T-helper 9 cell (primary cell): Measurements from ENCODE around the gene ZMYM1.
"Not testable (repeated sequence)": the region's sequence is repeated elsewhere in the genome, so short reads cannot be mapped to it uniquely, and the experiment has no call there.

Experiments used
- DNase-seq: peaks from one replicate; pipeline ENCODE4 v3.0.0-alpha.2; 2020
- total RNA-seq, 2 donors: gene quantifications; one replicate each; lab custom pipeline; 2026; lab: John Stamatoyannopoulos, UW

The ZMYM1 gene
- total RNA-seq: 18.6 to 32.4 reads per million in 2 donors

GRCh38 chr1:35079003-35079930 is at the start of gene ZMYM1:
TSS of gene ZMYM1 (plus strand) at chr1:35079385. CDS start at chr1:35093988, 14,603 bp downstream.
- peak; percentile 68 for DNase-seq

GRCh38 chr1:35029761-35030160 is 49.4 kb upstream of the ZMYM1 start:
- no peak for DNase-seq

GRCh38 chr1:35030338-35030737 is 48.8 kb upstream of the ZMYM1 start:
- no peak for DNase-seq

- no peak for DNase-seq
Observed at GRCh38 chr1:35030756-35031446, 48.3 kb upstream of the ZMYM1 start.

DNA sequence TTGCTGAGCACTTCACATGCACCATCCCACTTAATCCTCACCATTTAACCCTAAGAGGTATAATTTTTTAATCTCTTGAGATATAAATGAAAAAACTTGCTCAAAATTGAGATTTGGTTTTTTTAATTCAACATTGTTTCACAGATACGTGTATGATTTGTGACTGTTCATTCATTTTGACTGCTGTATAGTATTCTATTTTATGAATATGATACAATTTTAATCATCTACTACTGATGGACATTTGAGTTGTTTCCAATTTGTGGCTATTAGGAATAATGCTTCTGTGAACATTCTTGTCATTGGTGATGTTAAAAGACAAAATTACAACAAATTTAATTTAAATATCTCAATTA is 46.8 kb upstream of the ZMYM1 start:
- DNase-seq: no peak

GRCh38 chr1:35033346-35033745 is 45.8 kb upstream of the ZMYM1 start:
- DNase-seq: no peak

DNA sequence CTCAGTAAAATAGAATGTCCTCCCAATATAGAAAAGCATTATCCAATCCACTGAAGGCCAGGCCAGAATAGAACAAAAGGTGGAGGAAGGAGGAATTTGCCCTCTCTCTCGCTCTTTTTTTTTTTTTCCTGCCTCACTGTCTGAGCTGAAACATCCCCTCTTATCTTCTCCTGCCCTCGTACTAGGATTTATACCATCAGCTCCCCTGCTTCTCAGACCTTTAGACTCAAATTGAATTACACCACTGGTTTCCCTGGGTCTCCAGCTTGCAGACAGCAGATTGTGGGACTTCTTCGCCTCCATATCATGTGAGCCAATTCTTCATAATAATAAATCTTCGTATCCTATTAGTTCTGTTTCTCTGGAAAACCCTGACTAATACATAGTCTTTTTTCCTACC is 42.6 kb upstream of the ZMYM1 start:
- DNase-seq: no peak

DNA sequence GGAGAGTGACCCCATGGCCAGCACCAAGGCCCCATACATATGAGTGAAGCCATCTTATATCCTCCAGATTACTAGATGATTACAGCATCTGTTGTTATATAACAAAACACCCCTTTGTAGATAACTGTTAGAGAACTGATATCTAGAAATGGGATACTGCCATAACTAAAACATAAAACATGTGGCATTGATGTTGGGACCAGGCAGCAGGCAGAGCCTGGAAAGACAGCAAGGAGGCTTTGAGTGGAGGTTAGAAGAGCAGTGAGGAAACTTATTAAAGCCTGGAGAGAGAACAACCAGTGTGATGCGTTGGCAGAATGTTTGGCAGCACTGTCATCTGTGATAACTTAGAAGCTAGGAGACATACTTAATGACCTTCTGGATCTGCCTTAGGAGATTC is 42.0 kb upstream of the ZMYM1 start:
- DNase-seq: no peak

- DNase-seq: no peak
Observed at GRCh38 chr1:35038723-35039122, 40.5 kb upstream of the ZMYM1 start.

GRCh38 chr1:35043498-35043897 is 35.7 kb upstream of the ZMYM1 start:
- DNase-seq: no peak

GRCh38 chr1:35044431-35044830 is 34.8 kb upstream of the ZMYM1 start:
- DNase-seq: no peak

- DNase-seq: no peak
Observed at GRCh38 chr1:35046730-35047129, 32.5 kb upstream of the ZMYM1 start.

DNA sequence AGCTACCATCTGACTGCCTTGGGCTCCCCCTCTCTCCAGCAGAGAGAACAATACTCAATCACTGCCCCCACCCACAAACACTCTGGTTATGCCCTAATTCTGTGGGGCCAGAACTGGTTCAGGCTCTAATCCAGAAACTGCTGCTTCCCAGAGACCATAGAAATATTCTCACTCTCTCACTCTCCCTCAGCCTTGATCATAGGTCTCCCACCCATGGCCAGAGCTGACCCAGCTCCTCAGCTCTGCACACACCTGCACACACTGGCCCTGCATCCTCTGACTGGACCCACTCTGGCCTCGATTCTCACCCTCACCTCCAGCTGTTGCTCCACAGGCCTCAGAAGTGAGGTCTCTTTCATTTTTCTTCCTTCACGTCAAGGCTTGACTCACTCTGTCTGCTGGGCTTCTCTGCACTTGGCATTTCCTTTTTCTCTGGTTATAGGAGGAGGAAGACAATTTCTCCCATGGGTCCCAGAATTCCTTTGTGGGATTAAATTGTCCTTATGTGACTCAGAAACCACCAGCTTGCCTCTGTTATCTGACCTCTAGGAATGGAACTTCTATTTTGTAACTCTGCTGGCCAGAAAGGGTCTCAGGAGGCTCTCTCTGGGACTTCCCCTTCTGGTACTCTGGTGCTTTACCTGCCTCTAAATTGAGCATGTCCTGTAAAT is 31.9 kb upstream of the ZMYM1 start:
- no peak for DNase-seq

DNA sequence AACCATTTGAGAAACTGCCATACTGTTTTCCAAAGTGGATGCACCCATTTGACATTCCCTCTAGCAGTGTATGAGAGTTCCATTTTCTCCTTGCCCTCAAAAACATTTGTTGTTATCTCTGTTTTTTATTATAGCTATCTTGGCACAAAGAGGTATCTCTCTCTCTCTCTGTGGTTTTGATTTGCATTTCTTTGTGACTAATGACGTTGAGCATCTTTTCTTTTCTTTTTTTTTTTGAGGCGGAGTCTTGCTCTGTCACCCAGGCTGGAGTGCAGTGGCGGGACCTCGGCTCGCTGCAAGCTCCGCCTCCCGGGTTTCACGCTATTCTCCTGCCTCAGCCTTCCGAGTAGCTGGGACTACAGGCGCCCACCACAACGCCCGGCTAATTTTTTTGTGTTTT is 30.1 kb upstream of the ZMYM1 start:
- DNase-seq: no peak

DNA sequence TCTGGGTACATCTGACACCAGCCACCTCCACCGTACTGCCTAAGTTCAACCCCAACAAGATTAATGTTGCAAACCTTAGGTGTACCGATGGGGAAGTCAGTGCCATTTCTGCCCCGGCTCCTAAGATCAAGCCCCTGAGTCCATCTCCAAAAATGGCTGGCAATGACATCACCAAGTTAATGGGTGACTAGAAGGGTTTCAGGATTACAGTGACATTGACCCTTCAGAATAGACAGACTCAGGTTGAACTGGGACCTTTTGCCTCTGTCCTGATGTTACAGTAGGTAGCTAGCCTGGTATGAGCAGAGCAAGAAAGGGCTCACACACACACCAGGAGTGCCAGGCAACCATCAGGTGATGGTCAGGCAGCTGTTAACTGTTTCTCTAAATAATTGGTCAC is 25.8 kb upstream of the ZMYM1 start:
- DNase-seq: no peak

DNA sequence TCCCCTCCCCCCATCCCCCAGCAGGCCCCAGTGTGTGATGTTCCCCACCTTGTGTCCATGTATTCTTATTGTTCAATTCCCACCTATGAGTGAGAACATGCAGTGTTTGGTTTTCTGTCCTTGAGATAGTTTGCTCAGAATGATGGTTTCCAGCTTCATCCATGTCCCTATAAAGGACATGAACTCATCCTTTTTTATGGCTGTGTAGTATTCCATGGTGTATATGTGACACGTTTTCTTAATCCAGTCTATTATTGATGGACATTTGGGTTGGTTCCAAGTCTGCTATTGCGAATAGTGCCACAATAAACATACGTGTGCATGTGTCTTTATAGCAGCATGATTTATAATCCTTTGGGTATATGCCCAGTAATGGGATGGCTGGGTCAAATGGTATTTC is 24.9 kb upstream of the ZMYM1 start:
- not testable (repeated sequence) for DNase-seq

DNA sequence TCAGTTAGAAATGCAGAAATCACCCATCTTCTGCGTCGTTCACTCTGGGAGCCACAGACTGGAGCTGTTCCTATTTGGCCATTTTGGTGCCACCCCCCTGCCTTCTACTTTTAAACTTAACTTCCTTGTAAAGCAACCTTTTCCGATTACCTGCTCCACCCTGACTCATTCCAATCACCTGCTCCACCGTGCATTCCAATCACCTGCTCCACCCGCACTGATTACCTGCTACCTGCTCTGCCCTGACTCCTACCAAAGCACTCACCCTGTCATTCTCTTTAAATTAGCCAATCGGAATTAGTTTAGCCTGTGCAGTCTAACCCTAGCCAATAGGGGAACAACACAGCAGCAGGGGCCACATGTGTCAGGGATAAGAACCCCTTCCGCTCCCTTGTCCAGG is 20.9 kb upstream of the ZMYM1 start:
- DNase-seq: not testable (repeated sequence)

- DNase-seq: no peak
Observed at GRCh38 chr1:35058988-35059387, 20.2 kb upstream of the ZMYM1 start.

DNA sequence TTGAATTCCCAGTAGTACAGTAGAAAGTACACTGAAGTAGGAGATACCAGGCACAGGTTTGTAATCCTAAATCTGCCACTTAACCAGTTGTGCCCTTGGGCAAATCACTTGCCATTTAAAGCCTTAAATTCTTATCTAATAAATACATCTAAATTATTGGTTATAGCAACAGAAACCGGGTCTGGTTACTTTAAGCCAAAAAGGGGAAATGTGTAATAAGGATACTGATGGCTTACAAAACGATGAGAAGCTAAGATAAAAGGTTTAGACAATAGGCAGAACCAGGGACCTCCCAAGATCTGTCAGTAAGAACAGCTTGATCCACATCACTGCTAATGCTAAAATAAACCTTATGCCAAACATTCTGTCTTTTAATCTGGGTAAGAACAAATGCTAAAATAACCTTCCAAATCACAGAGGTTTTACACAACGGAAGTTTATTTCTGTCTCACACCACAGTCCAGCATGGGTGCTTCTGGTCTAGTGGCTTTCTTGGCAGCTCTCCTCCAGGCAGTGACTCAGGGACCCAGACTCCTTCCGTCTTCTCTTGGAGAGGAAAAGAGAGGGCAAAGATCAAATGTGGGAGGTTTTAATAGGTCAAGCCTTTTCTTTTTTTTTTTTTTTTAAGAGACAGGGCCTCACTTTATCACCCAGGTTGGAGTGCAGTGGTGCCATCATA is 16.5 kb upstream of the ZMYM1 start:
- no peak for DNase-seq

- no peak for DNase-seq
Observed at GRCh38 chr1:35064265-35064664, 14.9 kb upstream of the ZMYM1 start.

GRCh38 chr1:35069746-35070145 is 9.4 kb upstream of the ZMYM1 start:
- no peak for DNase-seq

- no peak for DNase-seq
Observed at GRCh38 chr1:35073265-35073811, 5.8 kb upstream of the ZMYM1 start.

DNA sequence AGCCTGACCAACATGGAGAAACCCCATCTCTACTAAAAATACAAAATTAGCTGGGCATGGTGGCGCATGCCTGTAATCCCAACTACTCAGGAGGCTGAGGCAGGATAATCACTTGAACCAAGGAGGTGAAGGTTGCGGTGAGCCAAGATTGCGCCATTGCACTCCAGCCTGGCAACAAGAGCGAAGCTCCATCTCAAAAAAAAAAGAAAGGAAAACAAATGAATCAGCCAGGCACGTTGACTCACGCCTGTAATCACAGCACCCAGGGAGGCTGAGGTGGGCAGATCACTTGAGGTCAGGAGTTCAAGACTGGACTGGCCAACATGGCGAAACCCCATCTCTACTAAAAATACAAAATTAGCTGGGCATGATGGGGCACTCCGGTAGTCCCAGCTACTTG is 2.8 kb upstream of the ZMYM1 start:
- DNase-seq: not testable (repeated sequence)
